GM12878 (cell line): ENCODE results near the gene MTA3. TPM values are rescaled to one million over a fixed set of nuclear protein-coding genes. Genes with fewer than 3 reads are reported as not detected.

Experiments
- ATF2 ChIP-seq: IDR thresholded peaks from 2 replicates; pipeline ENCODE4 v1.6.1; 2012; ENCODE audit warnings: low read length, inconsistent platforms
- BCL11A ChIP-seq: IDR thresholded peaks from 2 replicates; pipeline ENCODE4 v1.6.1; 2011; ENCODE audit warnings: low read depth, low read length
- MYB ChIP-seq: fragments of 150-350 bp; IDR thresholded peaks from 2 replicates; pipeline ENCODE4 v1.6.1; 2014; ENCODE audit warnings: mild to moderate bottlenecking, low read depth, low read length, borderline replicate concordance
- PML ChIP-seq: IDR thresholded peaks from 2 replicates; pipeline ENCODE4 v1.6.1; 2012; ENCODE audit warnings: low read length, inconsistent platforms
- RFX5 ChIP-seq: IDR thresholded peaks from 2 replicates; pipeline ENCODE4 v1.6.1; 2011; ENCODE audit warnings: low read depth, low read length, improper control_type of control experiment
- TCF12 ChIP-seq: IDR thresholded peaks from 2 replicates; pipeline ENCODE4 v1.6.1; 2011; ENCODE audit warnings: low read depth, mild to moderate bottlenecking, low read length
- YY1 ChIP-seq: IDR thresholded peaks from 2 replicates; pipeline ENCODE4 v1.6.1; 2011; ENCODE audit warnings: low read depth, mild to moderate bottlenecking, low read length
- polyA plus RNA-seq, 11 experiments: library from polyadenylated mRNA; depleted of rRNA in 4 of 11; unstranded in 6 of 11; stranded (reverse) in 5 of 11; fragments of >200 nt; fragmentation: Nextera tagmentation in 4 of 11; fragmentation: Illumina TruSeq in 1 of 11; extraction: Ambion mirVana in 4 of 11; extraction: Trizol in 1 of 11; gene quantifications; 1 replicate in 1 of 11; 2 replicates in 10 of 11; pipeline versions ENCODE4 v1.2.1 to v1.2.3, GENCODE V29; 2011 to 2016; ENCODE audit warnings: inconsistent platforms in 2 of 11, missing spikeins in 2 of 11, low read depth in 1 of 11
- total RNA-seq, 4 experiments: library from RNA; depleted of rRNA in 3 of 4; stranded (reverse); fragments of >200 nt in 3 of 4; fragmentation: Illumina TruSeq in 1 of 4; extraction: Trizol in 1 of 4; gene quantifications; 2 replicates each; pipeline versions ENCODE4 v1.2.1 to v1.2.3, GENCODE V29; 2013 to 2021
- TF ChIP-seq, protein P1 (sequence below): fragments of 450-650 bp; formaldehyde crosslinking; IDR thresholded peaks from 2 replicates; pipeline ENCODE4 v1.4.0; 2022; ENCODE audit warnings: mild to moderate bottlenecking, moderate library complexity
- TF ChIP-seq, protein P2 (sequence below): IDR thresholded peaks from 2 replicates; pipeline ENCODE4 v1.6.1; 2012; ENCODE audit warnings: improper control_type of control experiment, low read depth, low read length; ENCODE audit not compliant: insufficient replicate concordance

MTA3 gene
- total and polyA plus RNA-seq, 10 of the 15 experiments (the other 5 are each of a cell fraction or from before 2014, with no cell fraction given) = 17.6 to 45.5 (median 26.5) TPM

GRCh38 chr2:42568401-42569115 is at the start of gene MTA3 (continued):
- no peak for TF ChIP-seq TCF12
- TF ChIP-seq, protein P1, sequence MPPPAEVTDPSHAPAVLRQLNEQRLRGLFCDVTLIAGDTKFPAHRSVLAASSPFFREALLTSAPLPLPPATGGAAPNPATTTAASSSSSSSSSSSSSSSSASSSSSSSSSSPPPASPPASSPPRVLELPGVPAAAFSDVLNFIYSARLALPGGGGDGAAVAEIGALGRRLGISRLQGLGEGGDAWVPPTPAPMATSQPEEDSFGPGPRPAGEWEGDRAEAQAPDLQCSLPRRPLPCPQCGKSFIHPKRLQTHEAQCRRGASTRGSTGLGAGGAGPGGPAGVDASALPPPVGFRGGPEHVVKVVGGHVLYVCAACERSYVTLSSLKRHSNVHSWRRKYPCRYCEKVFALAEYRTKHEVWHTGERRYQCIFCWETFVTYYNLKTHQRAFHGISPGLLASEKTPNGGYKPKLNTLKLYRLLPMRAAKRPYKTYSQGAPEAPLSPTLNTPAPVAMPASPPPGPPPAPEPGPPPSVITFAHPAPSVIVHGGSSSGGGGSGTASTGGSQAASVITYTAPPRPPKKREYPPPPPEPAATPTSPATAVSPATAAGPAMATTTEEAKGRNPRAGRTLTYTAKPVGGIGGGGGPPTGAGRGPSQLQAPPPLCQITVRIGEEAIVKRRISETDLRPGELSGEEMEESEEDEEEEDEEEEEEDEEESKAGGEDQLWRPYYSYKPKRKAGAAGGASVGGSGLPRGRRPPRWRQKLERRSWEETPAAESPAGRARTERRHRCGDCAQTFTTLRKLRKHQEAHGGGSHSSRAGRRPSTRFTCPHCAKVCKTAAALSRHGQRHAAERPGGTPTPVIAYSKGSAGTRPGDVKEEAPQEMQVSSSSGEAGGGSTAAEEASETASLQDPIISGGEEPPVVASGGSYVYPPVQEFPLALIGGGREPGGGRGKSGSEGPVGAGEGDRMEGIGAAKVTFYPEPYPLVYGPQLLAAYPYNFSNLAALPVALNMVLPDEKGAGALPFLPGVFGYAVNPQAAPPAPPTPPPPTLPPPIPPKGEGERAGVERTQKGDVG (CRISPR knock-in tag) = no peak
- TF ChIP-seq, protein P2, sequence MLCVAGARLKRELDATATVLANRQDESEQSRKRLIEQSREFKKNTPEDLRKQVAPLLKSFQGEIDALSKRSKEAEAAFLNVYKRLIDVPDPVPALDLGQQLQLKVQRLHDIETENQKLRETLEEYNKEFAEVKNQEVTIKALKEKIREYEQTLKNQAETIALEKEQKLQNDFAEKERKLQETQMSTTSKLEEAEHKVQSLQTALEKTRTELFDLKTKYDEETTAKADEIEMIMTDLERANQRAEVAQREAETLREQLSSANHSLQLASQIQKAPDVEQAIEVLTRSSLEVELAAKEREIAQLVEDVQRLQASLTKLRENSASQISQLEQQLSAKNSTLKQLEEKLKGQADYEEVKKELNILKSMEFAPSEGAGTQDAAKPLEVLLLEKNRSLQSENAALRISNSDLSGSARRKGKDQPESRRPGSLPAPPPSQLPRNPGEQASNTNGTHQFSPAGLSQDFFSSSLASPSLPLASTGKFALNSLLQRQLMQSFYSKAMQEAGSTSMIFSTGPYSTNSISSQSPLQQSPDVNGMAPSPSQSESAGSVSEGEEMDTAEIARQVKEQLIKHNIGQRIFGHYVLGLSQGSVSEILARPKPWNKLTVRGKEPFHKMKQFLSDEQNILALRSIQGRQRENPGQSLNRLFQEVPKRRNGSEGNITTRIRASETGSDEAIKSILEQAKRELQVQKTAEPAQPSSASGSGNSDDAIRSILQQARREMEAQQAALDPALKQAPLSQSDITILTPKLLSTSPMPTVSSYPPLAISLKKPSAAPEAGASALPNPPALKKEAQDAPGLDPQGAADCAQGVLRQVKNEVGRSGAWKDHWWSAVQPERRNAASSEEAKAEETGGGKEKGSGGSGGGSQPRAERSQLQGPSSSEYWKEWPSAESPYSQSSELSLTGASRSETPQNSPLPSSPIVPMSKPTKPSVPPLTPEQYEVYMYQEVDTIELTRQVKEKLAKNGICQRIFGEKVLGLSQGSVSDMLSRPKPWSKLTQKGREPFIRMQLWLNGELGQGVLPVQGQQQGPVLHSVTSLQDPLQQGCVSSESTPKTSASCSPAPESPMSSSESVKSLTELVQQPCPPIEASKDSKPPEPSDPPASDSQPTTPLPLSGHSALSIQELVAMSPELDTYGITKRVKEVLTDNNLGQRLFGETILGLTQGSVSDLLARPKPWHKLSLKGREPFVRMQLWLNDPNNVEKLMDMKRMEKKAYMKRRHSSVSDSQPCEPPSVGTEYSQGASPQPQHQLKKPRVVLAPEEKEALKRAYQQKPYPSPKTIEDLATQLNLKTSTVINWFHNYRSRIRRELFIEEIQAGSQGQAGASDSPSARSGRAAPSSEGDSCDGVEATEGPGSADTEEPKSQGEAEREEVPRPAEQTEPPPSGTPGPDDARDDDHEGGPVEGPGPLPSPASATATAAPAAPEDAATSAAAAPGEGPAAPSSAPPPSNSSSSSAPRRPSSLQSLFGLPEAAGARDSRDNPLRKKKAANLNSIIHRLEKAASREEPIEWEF = no peak
- TF ChIP-seq MYB = no peak
- peak; percentile 81 for TF ChIP-seq YY1
- no peak for TF ChIP-seq BCL11A
- no peak for TF ChIP-seq RFX5
- TF ChIP-seq ATF2 = no peak
- TF ChIP-seq PML = no peak
